ENCODE data around the gene DNAI1.

- TF ChIP-seq CTCF (IDR thresholded peaks at IDR 0.05 in 2 of 3, conservative IDR thresholded peaks at IDR 0.05 in 1 of 3; ENCODE audit: control insufficient read depth in 2 of 3, extremely low read depth in 1 of 3, insufficient read depth in 1 of 3, low read depth in 3 of 3, low read length in 3 of 3) (no peak), ZNF384 (IDR thresholded peaks at IDR 0.05; ENCODE audit: borderline replicate concordance, low read depth, low read length) (no peak), EP300 (IDR thresholded peaks at IDR 0.05; ENCODE audit: borderline replicate concordance in 1 of 2, control insufficient read depth in 1 of 2, low read depth in 2 of 2, low read length in 2 of 2) (no peak), NRF1 (conservative IDR thresholded peaks at IDR 0.05; ENCODE audit: low read depth, low read length) (no peak), USF1 (IDR thresholded peaks at IDR 0.05; ENCODE audit: borderline replicate concordance, extremely low read length, insufficient read depth, low read depth, low read length) (no peak)
Measured at GRCh38 chr9:34443533-34443932, 15.1 kb upstream of the DNAI1 start.

Measured in GM12878 (cell line).